HepG2 (cell line): Measurements from ENCODE around the gene PSMG4.

Experiments used
- ESRRA ChIP-seq: sonication (generic); formaldehyde crosslinking; IDR thresholded peaks from 2 replicates; pipeline ENCODE4 v1.5.1; 2020; ENCODE audit warnings: mild to moderate bottlenecking, low read depth, missing genetic modification reagents
- GATAD2A ChIP-seq: IDR thresholded peaks from 2 replicates; pipeline ENCODE4 v1.6.1; 2016
- MXI1 ChIP-seq: IDR thresholded peaks from 3 replicates; pipeline ENCODE4 v1.6.1; 2012; ENCODE audit warnings: low read depth, low read length, inconsistent platforms, borderline replicate concordance
- NR2C2 ChIP-seq: sonication (generic); formaldehyde crosslinking; IDR thresholded peaks from 2 replicates; pipeline ENCODE4 v1.4.0; 2020; ENCODE audit warnings: missing genetic modification reagents, mild to moderate bottlenecking, moderate library complexity, borderline replicate concordance
- ZFX ChIP-seq: sonication (generic); formaldehyde crosslinking; IDR thresholded peaks from 2 replicates; pipeline ENCODE4 v1.4.0; 2020; ENCODE audit warnings: mild to moderate bottlenecking, low read depth, missing genetic modification reagents, moderate library complexity
- ZNF232 ChIP-seq: sonication (generic); formaldehyde crosslinking; IDR thresholded peaks from 2 replicates; pipeline ENCODE4 v1.4.0; 2020; ENCODE audit warnings: missing genetic modification reagents, borderline replicate concordance
- ZNF503 ChIP-seq: sonication (generic); formaldehyde crosslinking; IDR thresholded peaks from 2 replicates; pipeline ENCODE4 v1.4.0; 2020; ENCODE audit warnings: missing genetic modification reagents
- ZNF513 ChIP-seq: sonication (generic); formaldehyde crosslinking; conservative IDR thresholded peaks from 2 replicates; pipeline ENCODE4 v1.5.0; 2020; ENCODE audit warnings: missing genetic modification reagents
- TF ChIP-seq, protein P1 (sequence below): IDR thresholded peaks from 2 replicates; pipeline ENCODE4 v1.6.1; 2018; ENCODE audit warnings: missing genetic modification reagents

GRCh38 chr6:3276174-3277167 lies 17.7 kb downstream of the PSMG4 start:
- no peak for TF ChIP-seq MXI1
- no peak for TF ChIP-seq ZNF513 (CRISPR knock-in tag)
- no peak for TF ChIP-seq ESRRA (CRISPR knock-in tag)
- no peak for TF ChIP-seq ZNF503 (CRISPR knock-in tag)
- no peak for TF ChIP-seq ZNF232 (CRISPR knock-in tag)
- TF ChIP-seq NR2C2, result no peak
- TF ChIP-seq GATAD2A (CRISPR knock-in tag), result no peak
- TF ChIP-seq, protein P1, sequence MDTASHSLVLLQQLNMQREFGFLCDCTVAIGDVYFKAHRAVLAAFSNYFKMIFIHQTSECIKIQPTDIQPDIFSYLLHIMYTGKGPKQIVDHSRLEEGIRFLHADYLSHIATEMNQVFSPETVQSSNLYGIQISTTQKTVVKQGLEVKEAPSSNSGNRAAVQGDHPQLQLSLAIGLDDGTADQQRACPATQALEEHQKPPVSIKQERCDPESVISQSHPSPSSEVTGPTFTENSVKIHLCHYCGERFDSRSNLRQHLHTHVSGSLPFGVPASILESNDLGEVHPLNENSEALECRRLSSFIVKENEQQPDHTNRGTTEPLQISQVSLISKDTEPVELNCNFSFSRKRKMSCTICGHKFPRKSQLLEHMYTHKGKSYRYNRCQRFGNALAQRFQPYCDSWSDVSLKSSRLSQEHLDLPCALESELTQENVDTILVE (CRISPR knock-in tag), result no peak
- no peak for TF ChIP-seq ZFX (CRISPR knock-in tag)
